Cardiac muscle cell (in vitro differentiated cells and primary cell): ENCODE data around the gene LRRC14B. TPM values are rescaled to one million over a fixed set of nuclear protein-coding genes. Genes with fewer than 3 reads are reported as not detected.
A peak's percentile ranks its signal among the peaks of the same experiment; 100 is the strongest.

ENCODE experiments used
- DNase-seq, 2 donors: peaks; one replicate each; pipeline versions ENCODE4 v3.0.0 to v3.0.0-alpha.2; 2010 to 2017; ENCODE audit warnings: low read depth in 1 of 2, low spot score in 1 of 2
- H3K27ac ChIP-seq: fragments of 200-600 bp; sonication (generic); 2 replicates; pipeline ENCODE4 v1.5.1; 2016
- H3K27me3 ChIP-seq: fragments of 200-600 bp; sonication (generic); 2 replicates; pipeline ENCODE4 v1.6.0; 2016; ENCODE audit warnings: control low read depth
- H3K36me3 ChIP-seq: fragments of 200-600 bp; sonication (generic); 2 replicates; pipeline ENCODE4 v1.5.1; 2016; ENCODE audit warnings: control low read depth
- H3K4me1 ChIP-seq: fragments of 200-600 bp; sonication (generic); 2 replicates; pipeline ENCODE4 v1.8.1; 2017; ENCODE audit warnings: low read depth, mild to moderate bottlenecking, mixed run types
- H3K4me3 ChIP-seq: fragments of 200-600 bp; sonication (generic); 2 replicates; pipeline ENCODE4 v1.5.1; 2016; ENCODE audit warnings: mild to moderate bottlenecking
- H3K9me3 ChIP-seq: fragments of 200-600 bp; sonication (generic); 2 replicates; pipeline ENCODE4 v1.5.1; 2017; ENCODE audit warnings: low read depth, mild to moderate bottlenecking, control low read depth
- CTCF ChIP-seq: IDR thresholded peaks from 2 replicates; pipeline ENCODE4 v1.5.1; 2012; ENCODE audit warnings: low read depth, mild to moderate bottlenecking, low read length
- polyA plus RNA-seq: library from polyadenylated mRNA; unstranded; fragments of >200 nt; fragmentation: Nextera tagmentation; extraction: Ambion mirVana; gene quantifications from 2 replicates; pipeline ENCODE4 v1.2.1, GENCODE V29; 2016
- total RNA-seq: library from RNA; depleted of rRNA; stranded (reverse); fragments of >200 nt; gene quantifications from 2 replicates; pipeline ENCODE4 v1.2.3, GENCODE V29; 2016

Gene LRRC14B
- total and polyA plus RNA-seq, 2 experiments from 2014 or later: 2.7 to 3.6 TPM

- no peak for TF ChIP-seq CTCF
- peaks cover 4% of the 10 kb centered on the region for H3K36me3 ChIP-seq
- H3K4me3 ChIP-seq: no peak overlapping the region
- H3K9me3 ChIP-seq: no peaks in the 10 kb centered on the region
- H3K4me1 ChIP-seq: peaks cover 20% of the 10 kb centered on the region
- DNase-seq: no peak
- H3K27ac ChIP-seq: peak overlapping the region; percentile 76
- no peaks in the 10 kb centered on the region for H3K27me3 ChIP-seq
Measured at GRCh38 chr5:199197-199949, 8.1 kb downstream of the LRRC14B start.

- TF ChIP-seq CTCF: no peak
- Histone ChIP-seq H3K9me3 (no peaks in the 10 kb centered on the region), H3K4me3 (no peak overlapping the region), H3K27me3 (no peaks in the 10 kb centered on the region), H3K36me3 (peaks cover 8% of the 10 kb centered on the region), H3K27ac (peak overlapping the region; percentile 76), H3K4me1 (peaks cover 20% of the 10 kb centered on the region)
- DNase-seq: no peak
Measured at GRCh38 chr5:199950-200645, 8.8 kb downstream of the LRRC14B start.

- Histone ChIP-seq H3K27ac (peak overlapping the region; percentile 45), H3K9me3 (no peaks in the 10 kb centered on the region), H3K4me1 (peaks cover 25% of the 10 kb centered on the region), H3K27me3 (no peaks in the 10 kb centered on the region), H3K36me3 (peaks cover 8% of the 10 kb centered on the region), H3K4me3 (no peak overlapping the region)
- TF ChIP-seq CTCF: no peak
- no peak for DNase-seq
Measured at GRCh38 chr5:200985-201384, 9.7 kb downstream of the LRRC14B start.

DNA sequence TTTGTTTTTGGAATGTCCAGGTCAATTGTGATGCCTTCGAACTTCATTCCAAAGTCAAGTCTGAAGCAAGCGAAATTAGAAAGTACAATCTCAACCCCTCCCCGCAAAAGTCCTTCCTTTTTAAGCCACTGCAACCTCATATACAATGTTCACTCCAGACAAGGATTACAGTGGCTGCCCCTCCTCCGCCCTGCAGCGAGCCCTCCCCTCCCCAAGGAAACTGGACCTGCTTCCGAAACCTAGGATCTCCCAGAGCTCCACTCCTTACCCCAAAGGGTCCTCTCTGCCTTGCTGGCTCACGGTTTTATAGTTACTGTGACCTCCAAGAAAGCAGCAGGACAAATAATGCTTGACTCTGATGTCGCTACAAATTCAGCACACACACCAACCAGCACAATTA, 10.4 kb downstream of the LRRC14B start:
- no peak for TF ChIP-seq CTCF
- Histone ChIP-seq H3K9me3 (no peaks in the 10 kb centered on the region), H3K4me1 (peaks cover 31% of the 10 kb centered on the region), H3K27me3 (no peaks in the 10 kb centered on the region), H3K36me3 (peaks cover 8% of the 10 kb centered on the region), H3K4me3 (no peak overlapping the region), H3K27ac (peak overlapping the region; percentile 45)
- no peak for DNase-seq

DNA sequence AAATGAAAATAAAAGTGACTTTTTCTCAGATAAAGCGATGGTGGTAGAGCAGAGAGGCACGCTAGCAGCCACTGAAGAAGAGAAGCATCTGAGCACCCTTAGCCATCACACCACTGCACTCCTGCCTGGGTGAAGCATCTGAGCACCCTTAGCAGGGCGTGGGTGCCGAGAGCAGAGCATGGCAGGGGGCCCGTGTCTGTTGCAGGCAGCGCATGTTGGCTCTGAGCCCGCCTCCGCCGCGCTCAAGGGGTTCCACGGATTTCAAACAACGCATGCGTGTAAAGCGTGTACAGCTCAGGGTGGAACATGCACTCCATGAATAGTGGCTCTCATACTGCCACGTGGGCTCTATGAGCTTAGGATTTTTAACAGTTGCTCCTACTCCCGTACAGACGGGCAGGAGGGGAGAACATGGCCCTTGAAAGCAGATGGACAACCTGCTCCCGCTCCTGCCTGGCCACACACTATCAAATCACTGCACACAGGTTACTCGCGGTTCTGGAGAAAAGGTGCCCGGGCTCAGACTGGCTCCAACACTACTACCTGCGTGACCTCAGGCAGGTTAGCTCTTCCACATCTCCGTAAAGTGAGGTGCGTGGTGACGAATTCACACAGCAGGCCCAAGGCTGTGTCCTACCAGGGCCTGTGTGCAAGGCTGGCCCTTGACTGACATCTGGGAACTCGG, 12.1 kb downstream of the LRRC14B start:
- no peaks in the 10 kb centered on the region for H3K9me3 ChIP-seq
- H3K36me3 ChIP-seq: peaks cover 8% of the 10 kb centered on the region
- H3K4me3 ChIP-seq: no peak overlapping the region
- H3K4me1 ChIP-seq: peaks cover 48% of the 10 kb centered on the region
- peak overlapping the region; percentile 95 for H3K27ac ChIP-seq
- no peak for TF ChIP-seq CTCF
- no peak for DNase-seq
- H3K27me3 ChIP-seq: no peaks in the 10 kb centered on the region
